Measurements from ENCODE around the gene SS18L1.

DNA sequence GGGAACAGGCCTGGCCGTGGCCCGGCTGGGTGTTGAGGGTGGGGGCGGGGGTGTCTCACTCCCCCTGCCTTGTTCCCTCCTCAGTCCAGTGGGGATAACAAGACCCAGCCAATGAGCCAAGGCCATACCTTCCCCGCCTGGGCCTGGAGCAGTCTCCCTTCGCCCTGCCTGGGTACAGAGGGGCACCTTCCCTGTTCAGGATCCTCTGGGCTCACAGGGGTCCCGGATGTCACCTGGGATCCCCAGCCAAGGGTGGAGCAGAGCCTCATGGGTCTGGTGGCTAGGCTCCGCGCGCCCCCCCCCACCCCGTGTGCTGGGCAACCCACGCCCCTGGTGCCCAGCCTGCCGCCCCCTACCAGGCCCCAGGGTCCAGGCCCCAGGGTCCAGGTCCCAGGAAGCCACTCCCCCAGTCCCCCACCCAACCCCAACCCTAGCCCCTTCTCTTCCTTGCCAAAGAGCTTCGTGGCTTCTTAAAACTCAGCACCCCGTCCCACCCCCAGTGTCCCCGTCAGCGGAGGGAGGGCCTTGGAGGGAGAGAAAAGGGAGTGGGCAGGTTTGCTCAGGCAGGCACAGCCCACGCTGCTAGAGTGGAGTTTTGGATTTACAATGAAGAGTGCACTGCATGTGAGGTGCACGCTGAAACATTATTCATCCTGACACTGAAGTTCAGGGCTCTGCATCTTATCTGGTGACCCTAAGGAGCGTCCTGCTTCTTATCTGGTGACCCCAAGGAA lies 64.7 kb downstream of the SS18L1 start:
- TF ChIP-seq CTCF (IDR thresholded peaks at IDR 0.05) (no peak), POLR2A (IDR thresholded peaks at IDR 0.05) (no peak)

Data from testis (tissue), 2 donors.